ENCODE measurements around the gene CLIP1. TPM values are rescaled to one million over a fixed set of nuclear protein-coding genes. Genes with fewer than 3 reads are reported as not detected.

CLIP1 gene
- total and polyA plus RNA-seq, 2 of the 13 experiments (the other 11 are each of a cell fraction or from before 2014, with no cell fraction given), result 28.9 to 43.7 TPM

GRCh38 chr12:122399592-122400373 is 22.7 kb downstream of the CLIP1 start (continued):
- TF ChIP-seq ZFP91 (CRISPR knock-in tag; IDR thresholded peaks at IDR 0.05; ENCODE audit: borderline replicate concordance), result peak; percentile 27; the same call in 1 of the 2 replicates
- no peak; the same call in 1 of the 2 replicates for TF ChIP-seq GFI1 (CRISPR knock-in tag; IDR thresholded peaks at IDR 0.05; ENCODE audit: borderline replicate concordance)
- TF ChIP-seq YY1 (IDR thresholded peaks at IDR 0.05; ENCODE audit: insufficient read depth, insufficient replicate concordance, low read depth, low read length), result no peak
- 0 out of 2 replicates have a peak, but pooled peaks have one; percentile 14 for TF ChIP-seq AHDC1 (CRISPR knock-in tag; IDR thresholded peaks at IDR 0.05; ENCODE audit: borderline replicate concordance)
- TF ChIP-seq KLF16 (CRISPR knock-in tag; IDR thresholded peaks at IDR 0.05), result peak in 1 of 2 experiments; percentile 63; a peak in 2 of 4 replicates
- TF ChIP-seq ZNF503 (CRISPR knock-in tag; IDR thresholded peaks at IDR 0.05), result peak; percentile 28; the same call in 1 of the 2 replicates
- peak; percentile 84 for TF ChIP-seq FOSL2 (CRISPR knock-in tag; IDR thresholded peaks at IDR 0.05)
- peak; percentile 81 for TF ChIP-seq PITX1 (CRISPR knock-in tag; IDR thresholded peaks at IDR 0.05)
- peak; percentile 18; the same call in 1 of the 2 replicates for TF ChIP-seq SIN3A (IDR thresholded peaks at IDR 0.05; ENCODE audit: borderline replicate concordance, low read depth, low read length)
- TF ChIP-seq CSRNP1 (CRISPR knock-in tag; IDR thresholded peaks at IDR 0.05), result no peak
- TF ChIP-seq KAT8 (CRISPR knock-in tag; IDR thresholded peaks at IDR 0.05), result peak; percentile 18; the same call in 1 of the 2 replicates
- TF ChIP-seq ZNF18 (CRISPR knock-in tag; IDR thresholded peaks at IDR 0.05; ENCODE audit: insufficient replicate concordance), result peak; percentile 73
- peak; percentile 55 for TF ChIP-seq FOXA3 (CRISPR knock-in tag; IDR thresholded peaks at IDR 0.05)
- peak; percentile 87 for TF ChIP-seq STAG1 (CRISPR knock-in tag; IDR thresholded peaks at IDR 0.05)
- TF ChIP-seq SOX5 (CRISPR knock-in tag; IDR thresholded peaks at IDR 0.05; ENCODE audit: borderline replicate concordance), result 0 out of 2 replicates have a peak, but pooled peaks have one; percentile 23
